ENCODE results near the gene FBXW10. TPM values are rescaled to one million over a fixed set of nuclear protein-coding genes. Genes with fewer than 3 reads are reported as not detected.
"Not testable (repeated sequence)": the region's sequence is repeated elsewhere in the genome, so short reads cannot be mapped to it uniquely, and the experiment has no call there.

The FBXW10 gene
- polyA plus RNA-seq, 1 donor: 0.13 TPM

GRCh38 chr17:18753829-18754409 is 10.1 kb downstream of the FBXW10 start:
- DNase-seq (ENCODE audit: low read depth): not testable (repeated sequence)

DNA sequence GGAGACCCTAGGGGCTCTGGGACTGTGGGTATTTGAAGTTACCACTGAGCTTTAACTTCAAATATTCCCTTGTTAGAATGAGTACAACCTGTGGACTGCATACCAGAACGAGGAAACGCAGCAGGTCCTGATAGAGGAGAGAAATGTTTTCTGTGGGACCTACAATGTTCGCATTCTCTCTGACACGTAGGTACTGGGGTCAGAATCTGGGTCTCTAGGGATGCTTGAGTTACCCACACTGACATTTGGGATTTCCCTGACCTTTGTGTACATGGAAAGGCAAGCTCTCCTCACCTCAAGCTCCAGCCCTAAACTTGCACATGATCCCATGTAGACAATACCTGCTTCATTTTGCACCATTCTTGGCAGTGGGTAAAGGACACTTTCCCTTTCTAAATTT is 12.1 kb downstream of the FBXW10 start:
- DNase-seq (ENCODE audit: low read depth): not testable (repeated sequence)

DNA sequence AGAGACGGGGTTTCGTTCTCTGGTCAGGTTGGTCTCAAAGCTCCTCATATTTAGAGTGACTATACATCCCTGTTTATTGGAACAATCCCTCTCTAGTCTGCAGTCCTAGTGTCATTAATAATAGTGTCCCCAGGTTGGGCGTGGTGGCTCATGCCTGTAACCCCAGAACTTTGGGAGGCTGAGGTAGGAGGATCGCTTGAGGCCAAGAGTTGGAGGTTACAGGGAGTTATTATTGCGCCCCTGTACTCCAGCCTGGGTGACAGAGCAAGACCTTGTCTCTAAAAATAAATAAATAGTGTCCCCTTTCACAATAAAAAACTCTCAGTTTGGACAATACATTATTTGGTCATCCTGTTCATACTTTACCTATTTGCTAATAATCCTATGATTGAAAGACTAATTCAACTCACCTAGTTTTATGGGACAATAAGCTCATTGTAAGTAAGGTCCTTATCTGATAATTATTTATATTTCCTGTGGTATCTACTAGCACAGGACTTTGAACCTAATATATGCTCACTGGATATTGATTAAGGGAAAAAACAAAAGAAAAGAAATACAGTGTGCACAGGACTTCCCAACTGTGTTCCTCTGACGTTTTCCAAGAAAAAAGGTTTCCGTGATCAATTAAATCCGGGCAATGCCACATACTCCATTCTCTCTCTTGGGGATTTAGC is 13.7 kb downstream of the FBXW10 start:
- DNase-seq (ENCODE audit: low read depth): not testable (repeated sequence)

DNA sequence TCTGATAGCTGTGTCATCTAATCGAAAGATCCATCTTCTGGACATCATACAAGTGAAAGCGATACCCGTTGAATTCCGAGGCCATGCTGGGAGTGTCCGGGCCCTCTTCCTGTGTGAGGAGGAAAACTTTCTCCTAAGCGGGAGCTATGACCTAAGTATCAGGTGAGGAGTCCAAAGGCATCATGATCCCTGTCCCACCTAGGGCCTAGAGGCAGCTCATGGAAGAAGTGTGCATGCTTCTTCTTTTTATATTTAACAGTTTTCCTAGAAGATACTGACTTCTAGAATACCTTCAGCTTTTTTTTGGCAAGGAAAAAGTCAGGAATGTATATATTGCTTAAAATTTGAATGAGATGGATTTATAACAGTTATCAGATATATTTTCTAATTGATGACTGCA is 14.5 kb downstream of the FBXW10 start:
- not testable (repeated sequence) for DNase-seq (ENCODE audit: low read depth)

GRCh38 chr17:18760221-18760620 is 16.4 kb downstream of the FBXW10 start:
- DNase-seq (ENCODE audit: low read depth): not testable (repeated sequence)

DNA sequence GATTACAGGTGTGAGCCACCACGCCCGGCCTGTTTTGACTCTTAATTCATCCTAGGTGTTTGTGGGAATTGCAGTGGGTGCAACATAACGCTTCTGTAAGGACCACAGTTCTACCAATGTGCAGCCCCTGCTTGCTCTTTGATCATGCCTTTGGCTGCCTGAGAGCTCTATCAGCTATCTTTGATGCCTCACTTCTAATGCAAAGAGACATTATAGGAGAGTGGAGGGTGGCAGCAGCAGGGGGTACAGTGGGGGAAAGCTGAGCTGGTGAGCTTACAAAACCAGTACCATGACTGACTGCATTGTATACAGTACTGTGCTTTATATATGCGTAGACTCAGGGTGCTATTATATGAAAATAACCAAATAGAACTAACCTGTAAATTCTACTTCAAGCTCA is 26.7 kb downstream of the FBXW10 start:
- not testable (repeated sequence) for DNase-seq (ENCODE audit: low read depth)

- DNase-seq (ENCODE audit: low read depth): not testable (repeated sequence)
Observed at GRCh38 chr17:18771066-18771465, 27.2 kb downstream of the FBXW10 start.

DNA sequence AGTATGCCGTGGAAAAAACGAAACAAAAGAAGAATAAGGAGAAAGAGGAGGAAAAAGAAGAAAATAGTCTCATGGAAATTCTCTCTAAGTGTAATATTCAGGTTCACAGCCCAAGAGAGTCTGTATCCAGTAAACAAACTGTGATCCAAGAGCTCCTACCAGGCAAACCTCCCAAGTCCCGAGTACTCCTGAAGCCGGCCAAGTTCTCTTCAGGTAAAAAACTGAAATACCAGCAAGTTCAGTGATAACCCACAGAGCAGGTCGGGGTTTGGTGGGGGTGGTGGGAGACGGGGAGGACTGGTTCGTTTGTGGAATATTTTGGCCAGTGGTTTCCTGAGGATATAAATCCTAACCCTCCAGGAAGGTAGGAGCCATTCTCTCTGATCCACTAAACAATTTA is 28.6 kb downstream of the FBXW10 start:
- DNase-seq (ENCODE audit: low read depth): no peak

GRCh38 chr17:18780991-18781718 is 37.3 kb downstream of the FBXW10 start, which contains the start of gene TVP23B:
TVP23B (plus strand) TSS chr17:18781183; CDS start chr17:18781294, 111 bp downstream.
- DNase-seq (ENCODE audit: low read depth): peak; percentile 69

DNA sequence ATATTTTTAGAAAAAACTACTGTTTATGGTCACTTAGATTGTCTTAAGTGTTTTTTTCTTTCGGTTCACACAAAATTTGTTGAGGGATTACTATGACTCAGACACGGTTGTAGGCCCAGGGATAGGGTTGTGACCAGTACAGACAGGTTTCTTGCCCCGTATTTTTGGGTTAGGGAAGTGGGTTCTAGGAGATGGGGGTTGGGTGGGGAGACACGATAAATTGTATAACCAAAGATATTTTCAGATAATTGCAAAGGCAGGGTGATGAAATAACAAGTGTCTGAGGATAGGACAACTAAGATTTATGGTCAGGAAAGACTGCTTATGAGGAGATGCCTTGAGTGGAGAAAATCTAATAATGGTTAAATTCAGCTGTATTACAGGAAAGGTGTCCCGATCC is 38.0 kb downstream of the FBXW10 start:
- DNase-seq (ENCODE audit: low read depth): not testable (repeated sequence)

DNA sequence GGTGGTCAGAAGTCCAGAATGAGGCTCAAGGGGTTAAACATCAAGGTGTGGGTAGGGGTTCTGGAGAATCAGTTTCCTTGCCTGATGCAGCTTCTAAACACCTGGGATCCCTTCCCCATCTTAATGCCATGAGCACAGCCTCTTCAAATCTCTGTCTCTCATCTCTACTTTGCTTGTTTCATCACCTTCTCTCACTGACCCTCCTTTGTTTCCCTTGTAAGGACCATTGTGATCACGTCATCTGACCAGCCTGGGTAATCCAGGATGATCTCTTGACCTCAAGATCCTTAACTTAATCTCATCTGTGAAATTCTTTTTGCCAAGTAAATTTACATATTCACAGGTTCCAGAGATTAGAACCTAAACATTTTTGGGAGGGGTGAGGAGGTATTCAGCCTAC is 42.1 kb downstream of the FBXW10 start:
- not testable (repeated sequence) for DNase-seq (ENCODE audit: low read depth)

GRCh38 chr17:18786890-18787289 is 43.0 kb downstream of the FBXW10 start:
- DNase-seq (ENCODE audit: low read depth): not testable (repeated sequence)

- not testable (repeated sequence) for DNase-seq (ENCODE audit: low read depth)
Observed at GRCh38 chr17:18791402-18791801, 47.5 kb downstream of the FBXW10 start.

DNA sequence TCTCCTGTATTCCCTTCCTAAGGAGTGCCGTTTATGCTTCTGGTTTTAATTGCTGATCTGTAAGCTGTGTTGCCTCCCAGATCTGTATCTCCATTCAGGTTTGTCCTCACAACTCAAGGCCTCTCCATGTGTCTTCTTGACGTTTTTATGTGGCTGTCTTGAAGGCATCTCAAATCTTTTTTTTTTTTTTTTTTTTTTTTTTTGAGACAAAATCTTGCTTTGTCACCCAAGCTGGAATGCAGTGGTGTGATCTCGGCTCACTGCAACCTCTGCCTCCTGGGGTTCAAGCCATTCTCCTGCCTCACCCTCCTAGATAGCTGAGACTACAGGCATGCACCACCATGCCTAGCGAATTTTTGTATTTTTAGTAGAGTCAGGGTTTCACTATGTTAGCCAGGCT is 51.0 kb downstream of the FBXW10 start:
- not testable (repeated sequence) for DNase-seq (ENCODE audit: low read depth)

DNA sequence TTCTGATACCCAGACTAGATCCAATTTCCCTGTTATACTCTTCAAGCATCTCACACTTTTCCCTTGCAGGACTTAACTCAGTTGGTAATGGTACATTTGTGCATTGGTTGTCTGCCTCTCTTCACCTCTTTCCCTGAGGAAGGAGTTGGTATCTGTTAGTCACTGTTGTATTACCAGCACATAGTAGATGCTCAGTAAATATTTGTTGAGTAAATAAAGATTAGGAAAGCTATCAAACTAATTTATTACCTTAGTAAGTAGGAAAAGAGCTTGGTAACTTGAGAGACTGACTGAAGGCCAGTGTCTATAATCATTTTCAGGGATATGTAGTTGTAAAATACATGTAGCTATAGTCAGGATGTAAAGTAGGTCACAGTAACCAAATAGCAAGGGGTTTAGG is 53.0 kb downstream of the FBXW10 start:
- not testable (repeated sequence) for DNase-seq (ENCODE audit: low read depth)

DNA sequence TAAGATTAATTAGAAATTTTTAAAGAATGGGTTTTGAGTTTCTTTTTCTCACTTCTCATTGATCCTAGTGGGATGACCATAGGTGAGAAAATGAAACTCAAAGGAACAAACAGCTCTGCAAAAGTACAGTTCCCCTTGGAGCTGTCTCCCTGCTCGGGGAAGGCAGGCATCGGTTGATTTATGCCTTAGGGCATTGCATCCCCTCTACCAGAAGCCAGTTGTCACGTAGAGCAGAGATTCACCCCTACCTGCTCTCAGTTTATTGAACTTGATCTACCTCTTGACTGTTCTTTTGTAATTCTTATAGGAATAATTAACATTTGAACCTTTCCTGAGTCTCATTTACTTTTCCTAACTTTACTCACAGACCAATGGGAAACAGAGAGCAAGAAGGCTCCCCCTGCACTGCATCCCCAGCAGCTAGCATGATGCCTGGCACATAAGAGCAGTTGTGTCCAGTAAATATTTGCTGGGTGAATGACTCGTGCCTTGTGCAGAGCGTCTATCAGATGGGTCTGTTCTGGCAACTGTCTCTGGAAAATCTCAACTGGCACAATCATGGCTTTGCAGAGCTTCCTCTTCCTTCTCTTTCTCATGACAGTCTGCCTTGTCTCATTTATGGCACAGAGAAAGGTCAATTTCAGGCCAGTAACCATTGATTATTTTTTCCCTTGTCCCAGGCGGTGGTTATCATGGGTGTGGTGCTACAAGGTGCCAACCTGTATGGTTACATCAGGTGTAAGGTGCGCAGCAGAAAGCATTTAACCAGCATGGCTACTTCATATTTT is 59.8 kb downstream of the FBXW10 start:
- DNase-seq (ENCODE audit: low read depth): not testable (repeated sequence)

- DNase-seq (ENCODE audit: low read depth): not testable (repeated sequence)
Observed at GRCh38 chr17:18815924-18816323, 72.1 kb downstream of the FBXW10 start.

DNA sequence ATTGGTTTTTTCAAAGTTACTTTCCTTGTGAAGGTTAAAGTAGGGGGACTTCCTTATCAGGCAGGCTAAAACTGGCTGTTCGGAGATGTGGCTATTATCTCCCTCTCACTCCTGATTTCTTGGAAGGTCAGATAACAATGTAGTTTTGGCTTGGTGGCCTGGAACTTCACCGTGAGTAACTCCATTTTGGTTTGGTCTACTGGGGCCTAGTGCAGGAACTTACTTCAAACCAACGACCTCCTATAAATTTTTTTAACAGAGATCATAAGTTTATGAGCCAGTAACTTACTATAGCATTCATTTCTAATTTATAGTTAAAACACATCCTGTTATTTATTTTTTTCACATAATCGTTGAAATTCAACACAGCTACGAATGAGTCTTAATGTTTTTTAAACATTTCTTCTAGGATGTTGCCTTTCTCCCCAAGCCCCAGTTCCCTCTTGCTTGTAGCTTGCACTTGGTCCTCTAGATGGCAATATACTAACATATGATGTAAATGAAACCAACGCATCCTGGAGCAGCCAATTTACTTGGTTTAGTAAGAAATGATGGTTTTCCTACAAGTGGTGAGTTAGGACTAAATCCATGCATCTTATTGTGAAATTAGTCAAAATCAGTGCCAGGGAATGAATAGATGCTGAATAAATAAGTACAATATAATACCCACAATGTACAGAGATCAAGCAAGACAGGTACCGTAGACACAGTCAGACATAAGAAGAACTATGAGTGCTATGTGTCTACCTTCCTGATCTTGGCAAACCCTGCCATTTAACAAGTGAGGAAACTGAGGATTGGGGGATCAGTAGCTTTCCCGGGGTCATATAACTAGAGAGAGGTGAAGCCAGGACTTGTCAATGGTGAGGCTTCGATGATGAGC is 72.9 kb downstream of the FBXW10 start:
- DNase-seq (ENCODE audit: low read depth): peak; percentile 36

GRCh38 chr17:18821430-18821829 is 77.6 kb downstream of the FBXW10 start:
- not testable (repeated sequence) for DNase-seq (ENCODE audit: low read depth)

DNA sequence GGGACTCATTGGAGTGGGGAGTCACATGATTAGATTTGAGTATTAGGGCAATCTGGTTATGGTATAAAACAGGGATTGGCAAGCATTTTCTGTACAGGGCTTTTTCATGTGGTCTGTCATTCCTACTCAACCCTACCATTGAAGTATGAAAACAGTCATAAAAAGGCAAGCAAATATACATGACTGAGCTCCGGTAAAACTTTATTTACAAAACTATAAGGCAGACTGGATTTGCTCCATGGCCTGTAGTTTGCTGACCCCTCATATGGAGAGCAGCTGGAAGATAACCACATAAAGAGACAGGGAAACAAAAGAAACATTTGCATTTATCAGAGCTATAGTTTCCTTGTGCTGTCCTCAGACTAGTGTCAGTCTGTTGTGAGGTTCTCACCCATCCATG is 83.8 kb downstream of the FBXW10 start:
- not testable (repeated sequence) for DNase-seq (ENCODE audit: low read depth)

All from forelimb muscle (tissue), 1 donor.